ENCODE results near the gene PIK3AP1.
A peak's percentile ranks its signal among the peaks of the same experiment; 100 is the strongest.
"Not testable (repeated sequence)": the region's sequence is repeated elsewhere in the genome, so short reads cannot be mapped to it uniquely, and the experiment has no call there.

The PIK3AP1 gene

DNA sequence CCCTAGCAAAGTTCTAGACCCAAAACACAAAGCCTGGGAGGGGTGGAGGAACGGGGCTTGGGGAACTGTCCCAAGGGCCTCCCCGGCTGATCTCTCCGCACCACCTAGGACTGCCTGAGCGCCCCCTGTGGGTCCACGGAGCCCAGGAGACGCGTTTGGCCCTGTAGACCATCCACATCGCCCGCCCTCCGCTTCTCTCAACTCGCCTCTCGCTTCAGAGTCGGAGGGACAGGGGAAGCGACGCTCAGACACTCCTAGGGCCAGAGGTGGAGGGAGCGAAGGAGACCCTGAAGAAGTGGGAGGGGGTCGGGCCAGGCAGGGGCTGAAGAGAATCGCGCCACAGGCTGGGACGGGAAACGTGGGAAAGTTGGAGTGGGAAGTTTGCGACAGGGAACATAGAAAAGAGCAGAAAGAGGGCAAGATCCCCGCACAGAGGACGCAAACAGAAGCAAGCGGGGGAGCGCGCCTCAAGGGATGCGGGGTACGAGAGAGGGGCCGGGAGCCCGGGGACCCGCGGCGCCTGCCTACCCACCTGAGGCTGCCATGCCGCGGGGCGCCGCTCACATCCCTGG, 378 bp downstream of the PIK3AP1 start:
- DNase-seq = peak; percentile 38

DNA sequence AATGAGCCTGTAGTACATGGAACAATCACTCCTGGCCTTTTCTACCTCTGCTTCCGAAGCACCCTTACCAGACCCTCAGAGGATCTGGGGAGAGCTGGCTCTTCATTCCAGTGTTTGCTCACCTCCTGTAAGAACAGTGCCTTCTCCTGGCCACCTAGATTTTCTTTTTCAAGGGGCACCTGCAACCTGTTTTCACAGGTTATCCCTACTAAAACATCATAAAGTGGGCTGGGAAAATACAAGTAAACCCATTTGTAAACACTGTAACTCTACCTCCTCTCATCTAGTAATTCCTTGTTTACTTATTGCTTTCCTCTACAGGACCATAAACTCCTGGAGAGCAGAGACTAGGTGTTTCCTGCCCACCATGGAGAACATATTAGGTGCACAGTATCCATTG, 1.1 kb downstream of the PIK3AP1 start:
- DNase-seq = no peak

DNA sequence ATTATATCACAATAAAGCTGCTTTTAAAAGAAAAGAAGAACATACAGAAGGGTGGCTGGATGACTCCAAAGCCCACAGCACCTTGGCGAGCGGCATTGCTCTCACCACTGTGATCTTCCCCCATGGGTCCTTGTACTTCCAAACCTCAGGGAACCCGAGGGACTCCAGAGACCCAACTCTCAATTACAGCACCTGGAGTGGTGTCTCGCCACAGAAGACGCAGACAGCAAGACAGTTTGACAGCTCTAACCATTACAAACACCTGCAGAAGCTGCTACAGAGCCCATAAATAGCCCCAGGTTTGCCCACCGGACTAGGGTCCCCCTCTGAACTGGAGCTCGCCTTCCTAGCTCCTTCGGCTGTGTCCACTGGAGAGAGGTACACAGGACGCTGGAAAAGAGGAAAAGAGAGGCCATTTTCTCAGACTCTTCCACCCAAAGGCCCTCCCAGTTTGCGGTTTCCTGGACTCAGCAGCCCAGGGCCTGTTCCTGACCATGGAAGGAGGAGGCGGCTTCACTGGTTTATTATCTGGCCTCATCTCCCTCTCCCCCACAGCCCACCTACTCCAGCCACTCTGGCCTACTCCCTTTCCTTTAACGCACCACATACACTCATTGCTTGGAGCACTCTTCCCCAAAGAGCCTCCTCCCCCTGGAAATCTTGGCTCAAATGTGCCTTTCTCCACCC, 1.9 kb downstream of the PIK3AP1 start:
- DNase-seq = no peak

DNA sequence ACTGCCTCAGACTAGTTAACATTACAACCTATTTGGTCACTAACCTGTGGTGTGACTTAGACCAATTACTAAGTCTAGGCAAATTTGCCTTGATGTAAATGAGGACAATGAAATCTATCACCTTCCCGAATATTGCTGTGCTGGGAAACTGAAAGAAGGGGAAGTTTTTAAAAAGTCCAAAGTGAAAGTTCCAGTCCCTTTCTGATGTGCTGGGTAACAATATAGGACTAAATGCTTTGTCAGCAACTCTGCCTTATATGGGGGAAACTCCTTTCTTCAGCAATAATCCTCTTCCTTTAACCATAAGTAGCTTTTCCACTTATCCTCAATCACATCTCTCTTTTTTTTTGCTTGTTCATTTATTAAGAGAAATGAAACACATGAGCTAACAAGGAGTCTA, 3.9 kb downstream of the PIK3AP1 start:
- no peak for DNase-seq

- no peak for DNase-seq
Measured at GRCh38 chr10:96714746-96715255, 5.5 kb downstream of the PIK3AP1 start.

DNA sequence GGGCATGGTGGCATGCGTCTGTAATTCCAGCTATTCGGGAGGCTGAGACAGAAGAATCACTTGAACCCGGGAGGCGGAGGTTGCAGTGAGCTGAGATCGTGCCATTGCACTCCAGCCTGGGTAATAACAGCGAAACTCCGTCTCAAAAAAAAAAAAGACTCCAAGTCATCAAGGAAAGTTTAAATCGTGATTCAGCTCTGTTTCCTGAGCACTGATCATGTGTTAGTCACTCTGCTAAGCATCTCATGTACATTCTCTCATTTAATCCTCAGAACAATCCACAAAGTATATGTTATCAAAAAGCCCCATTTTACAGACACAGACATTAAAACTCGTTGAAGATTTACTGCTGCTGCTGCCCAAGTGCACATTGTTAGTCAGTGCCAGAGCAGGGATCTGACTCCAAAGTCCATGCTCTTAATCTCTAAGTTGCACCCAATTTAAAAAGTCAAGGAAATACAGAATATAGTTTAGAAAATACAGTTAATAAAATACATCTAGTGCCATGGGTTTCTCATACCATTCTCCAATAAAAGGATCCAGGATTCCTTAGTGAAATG, 6.2 kb downstream of the PIK3AP1 start:
- DNase-seq = no peak

DNA sequence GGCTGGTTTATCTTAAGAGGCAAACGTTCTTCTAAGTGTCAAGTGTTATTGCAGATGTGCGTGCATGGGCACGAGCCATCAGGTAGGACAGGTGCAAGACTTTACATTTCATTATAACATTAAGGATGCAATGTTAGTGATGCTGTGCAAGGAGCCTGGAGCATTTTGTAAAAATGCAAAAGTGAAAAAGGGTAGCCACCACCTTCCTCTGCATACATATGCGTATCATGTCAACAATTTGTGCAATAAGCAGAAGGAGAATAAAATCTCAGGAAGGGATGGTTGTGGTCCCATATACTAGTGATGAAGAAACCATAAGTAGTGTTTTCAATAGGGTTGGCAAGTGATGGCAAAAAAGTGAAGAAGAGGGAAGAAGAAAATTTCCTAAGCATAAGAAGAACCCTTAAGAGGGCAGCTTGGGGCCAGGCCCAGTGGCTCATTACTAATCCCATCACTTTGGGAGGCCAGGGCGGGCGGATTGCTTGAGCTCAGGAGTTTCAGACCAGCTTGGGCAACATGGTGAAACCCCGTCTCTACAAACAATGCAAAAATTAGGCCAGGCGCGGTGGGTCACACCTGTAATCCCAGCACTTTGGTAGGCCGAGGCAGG, 7.5 kb downstream of the PIK3AP1 start:
- DNase-seq = no peak

DNA sequence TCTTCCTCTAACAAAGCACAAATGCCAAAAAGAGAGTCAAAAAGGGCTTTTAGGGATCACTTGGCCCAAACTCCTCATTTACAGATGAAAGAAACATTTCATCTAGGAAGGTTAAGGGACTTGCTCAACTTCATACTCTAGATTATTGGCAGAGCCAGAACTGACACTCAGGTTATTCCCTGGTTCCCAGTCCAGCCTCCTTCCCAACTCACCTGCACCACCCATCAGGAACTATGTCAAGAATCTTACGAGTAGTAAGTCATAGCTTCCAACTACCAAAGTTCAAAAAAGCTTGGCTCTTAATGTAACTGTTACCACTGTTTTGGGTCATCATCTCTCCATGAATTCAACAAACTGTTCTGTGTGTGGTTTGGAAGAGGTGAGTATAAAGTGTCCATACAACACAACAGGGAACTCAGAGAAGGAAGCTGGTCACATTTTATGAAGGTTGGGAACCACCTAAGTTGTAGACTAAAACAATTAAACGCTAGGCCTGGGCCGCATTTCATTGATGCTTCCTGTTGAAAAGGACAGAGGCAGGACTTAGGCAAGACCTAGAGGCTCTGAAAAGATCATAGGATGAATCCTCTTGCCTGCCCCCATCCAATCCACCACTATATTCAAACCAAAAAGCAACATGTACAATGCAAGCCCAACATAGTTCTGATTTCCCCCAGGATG, 9.1 kb downstream of the PIK3AP1 start:
- no peak for DNase-seq

DNA sequence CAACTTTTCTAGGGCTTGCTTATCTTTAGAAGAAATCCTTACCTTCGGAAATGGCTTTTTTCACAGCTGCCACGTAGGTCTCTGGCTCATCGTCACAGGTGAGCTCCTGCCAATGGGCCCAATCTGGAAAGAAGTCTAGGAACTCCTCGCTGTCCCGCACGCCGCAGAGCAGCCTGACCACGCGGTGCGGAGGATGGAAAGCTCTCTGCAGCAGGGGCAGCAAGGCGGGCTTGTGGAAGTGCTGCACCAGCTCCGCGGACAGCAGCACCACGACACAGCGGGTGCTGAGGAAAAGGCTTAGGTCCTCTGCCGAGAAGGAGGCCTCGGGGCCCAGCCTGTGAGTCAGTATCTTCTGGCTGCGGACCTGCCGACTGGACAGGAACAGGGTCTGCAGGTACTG, 10.8 kb downstream of the PIK3AP1 start:
- DNase-seq = no peak

DNA sequence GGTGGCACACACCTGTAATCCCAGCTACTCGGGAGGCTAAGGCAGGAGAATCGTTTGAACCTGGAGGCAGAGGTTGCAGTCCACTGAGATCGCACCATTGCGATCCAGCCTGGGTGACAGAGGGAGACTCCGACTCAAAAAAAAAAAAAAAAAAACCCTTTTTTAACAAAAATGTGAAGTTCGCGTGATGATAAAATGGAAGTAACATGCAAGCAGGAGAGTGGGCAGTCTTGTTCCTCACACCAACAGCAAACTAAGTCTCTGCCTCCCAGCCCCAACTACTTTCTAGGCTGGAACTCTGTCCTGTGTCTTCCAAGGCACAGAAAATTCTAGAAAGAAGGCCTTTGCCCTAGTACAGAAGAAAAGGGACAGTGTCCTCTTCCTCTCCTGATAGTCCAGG, 11.3 kb downstream of the PIK3AP1 start:
- no peak for DNase-seq

DNA sequence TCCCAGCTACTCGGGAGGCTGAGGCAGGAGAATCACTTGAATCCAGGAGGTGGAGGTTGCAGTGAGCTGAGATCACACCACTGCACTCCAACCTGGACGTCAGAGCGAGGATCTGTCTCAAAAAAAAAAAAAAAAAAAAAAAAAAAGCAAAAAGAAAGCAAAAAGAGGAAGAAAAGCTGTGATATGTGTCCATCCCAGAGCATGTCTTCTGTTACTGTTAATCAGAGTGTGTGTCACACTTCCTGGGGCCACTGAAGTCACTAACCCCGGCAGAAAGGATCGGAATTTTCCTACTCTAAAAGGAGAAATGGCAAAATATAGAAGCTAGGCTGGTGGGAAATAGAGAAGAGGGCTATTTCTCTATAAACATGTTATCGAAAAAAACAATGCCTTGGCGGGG, 11.9 kb downstream of the PIK3AP1 start:
- no peak for DNase-seq

GRCh38 chr10:96706331-96706853, 13.9 kb downstream of the PIK3AP1 start:
- DNase-seq = no peak

GRCh38 chr10:96705134-96705533, 15.2 kb downstream of the PIK3AP1 start:
- no peak for DNase-seq

- no peak for DNase-seq
Measured at GRCh38 chr10:96704563-96704962, 15.8 kb downstream of the PIK3AP1 start.

DNA sequence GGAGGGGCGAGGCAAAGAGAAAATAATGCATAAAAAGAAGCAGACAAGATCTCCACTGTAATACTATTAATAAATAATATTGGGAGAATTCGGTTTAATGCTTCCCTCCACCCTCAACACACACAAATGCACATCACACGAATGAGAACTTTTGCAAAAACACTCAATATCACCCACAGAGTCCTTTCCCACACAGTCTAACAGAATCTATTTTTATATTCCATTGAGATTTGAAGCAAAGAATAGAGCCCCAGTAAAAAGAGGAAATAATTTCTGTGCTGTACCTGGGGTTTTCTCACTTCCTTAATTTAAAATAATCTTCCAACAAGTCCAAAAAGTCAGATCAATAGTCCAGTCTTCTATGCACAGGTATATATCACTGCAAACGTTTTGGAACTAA, 17.0 kb downstream of the PIK3AP1 start:
- no peak for DNase-seq

DNA sequence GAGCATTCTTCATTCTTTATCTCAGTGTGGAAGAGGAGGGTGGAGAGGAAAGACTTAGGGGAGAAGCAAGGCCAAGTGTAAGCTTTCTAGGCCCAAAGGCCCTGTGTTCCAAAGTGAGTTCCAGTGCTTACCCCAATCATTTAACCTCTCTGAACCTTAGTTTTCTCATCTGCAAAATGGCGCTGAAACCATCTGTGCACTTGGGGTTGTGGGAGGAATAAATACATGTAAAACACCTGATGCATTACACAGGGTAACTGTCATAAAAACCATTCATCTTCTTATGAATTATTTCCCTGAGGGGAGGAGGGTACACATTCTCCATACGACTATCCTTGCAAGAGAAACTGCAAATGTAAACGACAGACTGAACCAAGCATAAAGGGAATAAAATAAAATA, 19.0 kb downstream of the PIK3AP1 start:
- DNase-seq = no peak

DNA sequence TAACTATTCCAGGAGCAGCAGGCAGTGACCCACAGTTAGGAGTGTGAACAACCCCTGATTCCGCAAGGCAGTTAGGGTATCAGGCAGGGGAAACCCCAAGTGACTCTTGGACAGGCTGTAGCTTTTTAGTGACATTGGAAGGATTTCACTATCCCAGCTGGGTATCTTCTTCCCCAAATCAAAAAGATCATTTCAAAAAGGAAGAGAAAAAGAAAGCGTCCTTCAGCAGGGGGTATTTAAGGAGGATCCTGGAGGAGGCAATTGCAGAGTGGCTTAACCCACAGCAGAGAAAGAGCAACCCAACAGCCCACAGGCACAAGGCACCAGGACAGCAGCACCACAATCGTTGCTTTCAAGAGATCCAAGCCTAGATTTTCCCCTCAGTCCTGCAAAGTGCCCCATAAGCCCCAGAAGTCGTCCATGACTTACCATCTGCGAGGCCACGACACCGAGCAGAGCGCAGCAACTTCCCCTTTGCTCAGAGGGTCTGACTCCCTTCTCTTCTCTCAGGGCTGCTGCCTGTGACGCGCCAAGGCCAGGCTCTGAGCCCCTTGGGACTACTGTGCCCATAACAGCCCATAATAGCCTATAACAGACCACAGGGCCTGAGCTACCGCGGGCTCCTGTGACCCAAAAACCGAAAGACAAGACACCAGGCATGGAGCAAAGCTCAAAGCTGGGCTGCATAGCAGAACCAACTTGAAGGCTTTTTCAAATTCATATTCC, 19.8 kb downstream of the PIK3AP1 start:
- no peak for DNase-seq

DNA sequence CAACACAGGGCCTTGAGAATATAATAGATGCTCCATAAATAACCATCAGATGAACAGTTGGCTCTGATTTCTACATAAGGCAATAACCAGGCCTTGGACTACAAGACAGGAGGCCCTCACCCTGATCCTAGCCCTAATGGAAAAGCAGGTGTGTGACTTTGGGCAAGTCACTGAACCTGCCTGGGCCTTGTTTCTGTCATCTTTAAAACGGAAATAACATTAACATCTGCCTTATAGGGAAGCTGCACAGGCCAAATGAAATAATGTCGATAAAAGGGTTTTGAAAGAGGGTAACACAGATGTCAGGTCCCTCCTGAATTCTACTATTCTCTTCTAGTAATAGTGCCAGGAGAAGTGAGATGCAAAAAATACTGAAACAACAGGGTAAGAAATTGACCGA, 20.7 kb downstream of the PIK3AP1 start:
- no peak for DNase-seq

GRCh38 chr10:96698305-96698704, 22.0 kb downstream of the PIK3AP1 start:
- not testable (repeated sequence) for DNase-seq

DNA sequence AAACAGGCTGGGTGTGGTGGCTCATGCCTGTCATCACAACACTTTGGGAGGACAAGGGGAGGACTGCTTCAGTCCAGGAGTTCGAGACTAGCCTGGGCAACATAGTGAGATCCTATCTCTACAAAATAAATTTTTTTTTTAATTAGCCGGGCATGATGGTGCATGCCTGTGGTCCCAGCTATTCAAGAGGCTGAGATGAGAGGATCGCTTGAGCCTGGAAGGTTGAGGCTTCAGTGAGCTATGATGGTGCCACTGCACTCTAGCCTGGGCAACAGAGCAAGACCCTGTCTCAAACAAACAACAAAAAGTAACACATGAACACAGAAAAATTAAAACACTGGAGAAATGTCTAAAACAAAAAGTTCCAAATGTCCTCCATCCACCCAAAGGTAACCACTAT, 22.9 kb downstream of the PIK3AP1 start:
- no peak for DNase-seq

GRCh38 chr10:96696845-96697425, 23.4 kb downstream of the PIK3AP1 start:
- no peak for DNase-seq

- no peak for DNase-seq
Measured at GRCh38 chr10:96695975-96696634, 24.2 kb downstream of the PIK3AP1 start.

Data from CD4-positive, alpha-beta T cell treated with Interleukin-4 for 4 hours (primary cell).